ENCODE results near the gene SLC6A6.
A peak's percentile ranks its signal among the peaks of the same experiment; 100 is the strongest.

Gene SLC6A6

DNA sequence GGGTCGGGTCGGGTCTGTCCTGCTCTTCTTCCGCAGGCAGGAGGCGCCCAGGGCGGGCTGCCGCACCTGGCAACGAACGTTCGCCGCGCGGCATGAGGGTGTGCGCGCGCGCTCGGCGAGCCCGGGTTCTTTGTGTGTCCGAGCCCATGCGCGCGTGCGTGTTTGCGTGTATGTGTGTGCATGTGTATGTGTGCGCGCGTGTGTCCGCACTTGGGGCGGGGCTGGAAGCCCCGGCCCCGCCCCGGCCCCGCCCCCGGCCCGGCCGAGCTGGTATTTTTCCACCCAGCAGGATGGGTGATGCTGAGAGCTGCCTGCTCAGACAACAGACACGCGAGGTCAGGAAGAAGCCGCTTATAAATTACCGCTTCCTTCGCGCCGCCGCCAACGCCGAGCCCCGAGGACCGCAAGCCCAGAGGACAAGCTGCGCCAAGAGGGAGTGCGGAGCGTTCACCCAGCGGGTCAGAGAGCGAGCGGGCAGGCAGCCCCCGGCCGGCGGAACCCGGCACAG lies at the start of gene SLC6A6:
Gene SLC6A6 (plus strand): TSS at position 303 of the 508 bp plus-strand sequence. CDS start 41,029 bp downstream, outside the sequence.
- DNase-seq, result peak; percentile 60

DNA sequence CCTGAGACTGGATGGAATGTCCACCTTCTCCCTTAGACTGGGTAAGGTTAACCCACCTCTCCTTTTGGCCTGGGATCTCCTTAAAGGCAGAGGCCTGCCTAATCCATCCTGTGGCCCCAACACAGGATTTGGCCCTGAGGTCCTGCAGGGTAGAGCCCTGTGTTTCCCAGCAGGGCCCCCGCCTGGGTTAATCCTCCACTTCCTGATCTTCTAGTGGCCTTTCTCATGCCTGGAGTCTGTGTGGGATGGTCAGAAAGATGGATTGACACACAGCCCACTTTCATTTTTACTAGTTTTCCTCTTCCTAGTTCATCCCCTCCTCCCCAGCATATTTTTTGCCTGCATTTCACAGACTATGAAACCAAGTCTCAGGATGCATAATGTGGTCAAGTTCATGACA lies 48.9 kb upstream of the SLC6A6 start:
- DNase-seq, result no peak

DNA sequence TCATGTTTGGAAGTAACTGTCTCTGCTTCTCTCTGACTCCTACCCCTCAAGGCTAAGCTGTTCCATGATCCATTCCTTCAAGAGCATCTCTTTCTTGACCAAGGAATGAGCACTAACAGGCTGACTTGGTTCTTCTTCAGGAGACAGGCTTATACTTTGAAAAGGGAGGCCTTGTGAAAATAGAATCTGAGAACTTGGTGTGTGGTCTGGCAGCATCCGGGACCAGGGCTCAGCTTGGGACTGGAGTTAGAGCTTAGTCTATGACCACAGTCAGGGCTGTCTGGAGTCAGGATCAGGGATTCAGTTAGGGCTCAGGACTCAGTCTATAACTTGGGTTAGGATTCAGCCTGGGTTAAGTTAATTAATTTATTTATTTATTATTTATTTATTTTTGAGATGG lies 44.9 kb upstream of the SLC6A6 start:
- no peak for DNase-seq

DNA sequence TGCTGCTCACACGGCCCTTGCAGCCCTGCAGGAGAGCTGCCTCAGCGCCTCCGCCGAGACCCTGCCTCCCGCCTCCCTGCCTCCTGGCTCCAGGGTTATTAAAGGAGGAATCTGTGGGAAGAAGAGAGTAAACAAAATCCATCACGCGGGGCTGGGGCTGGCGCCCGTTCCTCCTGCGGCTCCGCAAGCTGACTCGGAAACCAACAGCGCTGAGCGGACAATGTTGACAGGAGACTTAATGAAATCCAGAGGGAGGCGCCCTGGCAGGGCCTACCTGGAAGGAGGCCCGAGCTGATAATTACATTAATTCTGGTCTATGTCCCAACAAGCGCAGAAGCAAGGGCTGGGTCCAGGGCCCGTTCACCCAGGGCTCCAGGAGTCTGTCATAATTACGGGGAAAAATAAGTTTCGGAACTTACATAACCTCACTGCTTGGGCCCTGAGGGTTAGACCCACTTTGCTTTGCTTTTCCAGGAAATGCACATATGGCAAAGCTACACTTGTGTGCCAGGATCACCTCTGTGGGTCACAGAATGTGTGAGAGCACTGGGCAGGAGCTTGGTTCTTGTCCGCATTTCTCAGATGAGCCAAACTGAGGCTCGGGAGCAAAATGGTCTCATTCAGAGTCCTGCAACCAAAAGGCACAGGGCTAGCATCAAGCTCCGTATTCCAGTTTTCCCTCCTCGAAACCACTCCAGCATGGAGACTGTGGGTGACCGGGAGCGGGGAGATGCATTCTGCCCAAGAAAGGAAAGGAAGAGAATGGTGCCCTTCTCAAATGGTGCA lies 43.8 kb upstream of the SLC6A6 start:
- no peak for DNase-seq

DNA sequence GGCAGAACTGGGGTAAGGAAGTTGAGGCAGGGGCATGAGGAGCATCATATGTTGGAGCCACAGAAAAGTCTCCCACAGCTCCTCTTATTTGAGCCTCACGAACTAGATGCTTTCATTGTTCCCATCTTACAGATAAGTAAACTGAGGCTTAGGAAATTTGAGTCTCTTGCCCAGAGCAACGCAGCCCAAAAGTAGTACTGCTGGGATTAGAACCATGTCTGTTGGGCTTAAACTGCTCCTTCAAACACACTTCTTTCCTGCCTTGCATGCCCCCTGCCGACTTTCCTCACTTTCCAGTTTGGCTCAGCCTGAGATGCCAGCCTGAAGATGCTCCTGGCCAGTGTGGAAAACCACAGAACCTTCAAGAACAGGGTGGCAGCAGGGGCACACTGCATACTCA lies 43.1 kb upstream of the SLC6A6 start:
- DNase-seq, result no peak

DNA sequence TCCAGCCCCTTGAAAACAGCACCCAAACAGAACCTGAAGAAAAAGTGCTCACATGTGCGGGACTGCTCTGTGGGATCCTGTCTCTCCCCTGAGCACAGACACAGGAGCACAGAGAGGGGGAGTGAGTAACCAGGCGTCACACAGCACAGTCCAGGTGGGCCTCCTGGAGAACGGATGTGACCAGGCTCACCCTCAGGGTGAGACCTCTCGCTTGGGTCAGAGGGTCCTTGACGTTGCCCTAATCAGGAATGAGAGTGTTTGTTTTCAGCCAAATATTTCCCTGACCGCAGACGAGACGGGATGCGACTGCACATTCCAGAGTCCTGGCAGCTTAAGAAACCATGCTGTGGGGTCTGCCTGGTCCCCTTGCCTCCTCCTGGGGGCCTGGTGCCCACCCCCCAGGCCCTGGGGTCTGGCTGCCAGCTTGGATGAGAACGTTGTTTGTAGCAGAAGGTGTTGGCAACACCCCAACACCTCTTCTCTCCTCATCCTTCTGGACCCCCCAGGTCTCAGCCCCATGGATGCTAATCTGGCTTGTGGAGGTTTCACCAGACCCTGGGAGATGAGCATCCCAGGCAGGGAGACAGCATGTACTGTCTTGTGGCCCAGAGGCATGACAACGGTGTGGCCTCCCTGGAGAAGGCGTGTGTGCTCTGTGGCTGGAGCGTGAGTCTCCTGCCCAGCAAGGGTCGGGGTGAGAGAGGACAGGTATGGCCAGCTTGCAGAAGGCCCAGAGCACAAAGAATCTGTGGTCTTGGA lies 42.1 kb upstream of the SLC6A6 start:
- no peak for DNase-seq

DNA sequence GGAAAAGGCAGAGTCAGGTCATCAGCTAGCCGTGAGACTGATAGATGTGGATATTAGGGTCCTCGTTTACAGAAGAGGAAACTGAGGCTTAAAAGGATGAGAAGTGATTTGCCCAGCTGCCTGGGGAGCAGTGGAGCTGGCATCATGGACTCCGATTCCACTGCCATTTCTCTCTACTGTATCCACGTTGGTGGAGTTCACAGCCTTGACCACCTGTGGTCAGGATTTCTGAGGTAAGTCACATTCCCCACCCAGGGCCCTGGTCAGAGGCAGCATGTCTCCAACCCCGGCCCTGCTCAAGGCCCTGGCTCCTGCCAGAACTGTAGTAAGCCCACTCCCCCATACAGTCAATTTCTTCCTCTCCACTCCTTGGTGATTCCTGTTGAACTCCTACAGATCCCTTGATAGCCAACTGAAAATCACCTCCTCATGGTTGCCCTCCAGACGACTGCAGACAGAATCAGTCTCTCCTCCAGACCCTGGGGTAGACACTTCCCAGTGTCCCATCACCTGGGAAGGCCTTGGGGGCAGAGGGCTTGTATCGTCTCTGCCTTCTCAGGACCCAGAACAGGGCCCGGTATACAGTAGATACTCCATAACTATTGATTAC lies 41.2 kb upstream of the SLC6A6 start:
- DNase-seq, result no peak

DNA sequence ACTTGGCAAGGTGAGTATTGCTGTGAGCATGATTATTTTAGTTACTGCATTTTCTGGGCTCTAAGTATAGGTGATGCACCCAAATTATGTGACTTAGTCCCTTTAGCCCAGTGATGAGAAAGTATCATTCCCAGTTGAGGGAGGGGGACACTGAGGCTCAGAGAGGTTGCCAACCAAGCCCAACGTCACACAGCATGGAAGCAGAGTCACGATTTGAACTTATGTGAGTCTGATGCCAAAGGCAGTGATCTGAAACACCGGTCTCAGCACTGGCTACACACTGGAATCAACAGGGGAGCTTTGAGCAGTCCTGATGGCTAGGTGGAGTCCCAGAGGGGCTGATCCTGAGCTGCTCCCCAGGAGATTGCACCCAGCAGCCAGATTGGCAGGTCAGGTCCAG lies 39.5 kb upstream of the SLC6A6 start:
- no peak for DNase-seq

DNA sequence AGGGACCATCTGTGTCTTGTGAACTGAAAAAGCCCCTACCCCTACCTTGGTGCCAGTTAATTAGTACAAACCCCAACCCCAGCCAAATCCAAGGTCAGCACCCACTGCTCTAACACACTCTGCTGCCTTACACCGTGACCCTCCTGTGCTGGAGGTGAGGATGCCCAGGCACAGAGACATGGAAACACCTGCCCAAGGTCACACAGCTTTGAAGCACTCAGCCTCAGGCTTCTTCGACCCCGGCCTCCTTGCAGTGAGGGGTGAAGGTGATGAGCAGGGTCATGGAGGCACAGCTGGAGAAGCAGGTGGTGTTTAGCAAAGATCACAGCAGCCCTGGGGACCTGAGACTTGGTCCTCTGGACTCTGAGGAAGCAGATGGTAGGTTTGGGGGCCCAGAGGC lies 39.0 kb upstream of the SLC6A6 start:
- DNase-seq, result no peak

DNA sequence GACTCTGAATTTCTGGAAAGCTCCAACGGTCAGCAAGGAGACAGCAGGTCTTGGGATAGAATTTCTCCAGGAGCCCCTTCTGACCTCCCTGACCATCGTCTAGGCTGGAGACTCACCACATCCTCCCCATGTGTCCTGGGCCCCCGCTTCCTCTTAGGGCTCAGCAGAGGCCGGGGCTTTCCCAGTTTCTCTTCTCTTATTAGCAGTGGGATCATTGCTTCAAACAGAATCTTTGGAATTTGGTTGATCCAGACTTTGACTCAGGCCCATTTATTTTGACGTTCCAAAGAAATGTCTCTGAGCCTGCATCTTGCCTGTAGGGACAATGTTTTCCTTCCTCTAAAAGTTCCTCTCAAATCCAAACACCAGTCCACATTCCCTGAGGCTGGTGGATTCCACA lies 38.4 kb upstream of the SLC6A6 start:
- DNase-seq, result no peak

DNA sequence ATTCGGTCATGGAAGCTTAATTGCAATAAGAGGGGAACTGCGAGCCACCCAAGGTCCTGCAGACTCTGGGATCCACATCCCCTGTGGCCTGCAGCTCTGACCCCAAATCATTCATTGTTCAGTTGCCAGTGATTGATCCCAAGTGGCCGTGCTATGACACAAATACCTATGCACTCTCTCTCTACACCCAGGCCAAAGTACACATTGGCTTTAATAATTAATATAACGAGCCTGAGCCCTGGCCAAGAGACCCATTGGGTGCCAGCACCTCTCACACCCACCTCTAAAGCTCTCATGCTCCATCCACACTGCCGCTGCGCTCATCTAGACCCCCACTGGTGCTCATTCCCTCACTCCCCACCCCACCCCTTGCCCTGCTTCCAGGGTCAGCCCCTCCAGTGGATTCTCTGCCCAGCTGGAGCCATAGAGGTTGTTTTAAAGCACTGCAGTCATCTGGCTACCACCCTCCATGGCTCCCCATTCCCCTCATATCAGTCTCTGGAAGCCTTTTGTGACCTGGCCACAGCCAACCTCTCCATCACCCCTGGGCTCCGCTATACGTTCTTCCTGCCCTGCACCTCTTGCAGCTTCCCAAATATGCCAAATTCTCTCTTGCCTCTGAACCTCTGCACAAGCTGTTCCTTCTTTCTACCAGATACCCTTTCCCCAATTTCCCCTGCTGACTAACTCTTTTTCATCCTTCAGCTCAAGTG lies 37.7 kb upstream of the SLC6A6 start:
- DNase-seq, result no peak

DNA sequence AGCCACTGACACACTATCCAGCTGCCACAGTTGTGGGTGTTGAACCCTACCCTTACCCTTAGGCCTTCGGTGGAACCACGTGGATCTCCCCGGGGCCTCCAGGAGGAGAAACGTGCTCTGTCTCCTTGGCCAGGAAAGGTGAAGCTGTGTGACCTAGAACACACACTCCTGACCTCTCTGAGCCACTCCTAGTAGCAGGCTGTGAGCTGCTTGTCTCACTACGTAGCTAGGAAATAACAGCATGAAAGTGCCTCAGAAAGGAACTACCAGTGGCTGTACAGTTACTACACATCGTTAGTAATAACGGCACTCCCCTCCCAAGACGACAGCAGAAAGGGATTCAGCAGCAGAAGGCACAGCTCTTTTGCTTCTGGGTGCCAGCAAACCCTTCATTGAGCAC lies 36.2 kb upstream of the SLC6A6 start:
- DNase-seq, result no peak

DNA sequence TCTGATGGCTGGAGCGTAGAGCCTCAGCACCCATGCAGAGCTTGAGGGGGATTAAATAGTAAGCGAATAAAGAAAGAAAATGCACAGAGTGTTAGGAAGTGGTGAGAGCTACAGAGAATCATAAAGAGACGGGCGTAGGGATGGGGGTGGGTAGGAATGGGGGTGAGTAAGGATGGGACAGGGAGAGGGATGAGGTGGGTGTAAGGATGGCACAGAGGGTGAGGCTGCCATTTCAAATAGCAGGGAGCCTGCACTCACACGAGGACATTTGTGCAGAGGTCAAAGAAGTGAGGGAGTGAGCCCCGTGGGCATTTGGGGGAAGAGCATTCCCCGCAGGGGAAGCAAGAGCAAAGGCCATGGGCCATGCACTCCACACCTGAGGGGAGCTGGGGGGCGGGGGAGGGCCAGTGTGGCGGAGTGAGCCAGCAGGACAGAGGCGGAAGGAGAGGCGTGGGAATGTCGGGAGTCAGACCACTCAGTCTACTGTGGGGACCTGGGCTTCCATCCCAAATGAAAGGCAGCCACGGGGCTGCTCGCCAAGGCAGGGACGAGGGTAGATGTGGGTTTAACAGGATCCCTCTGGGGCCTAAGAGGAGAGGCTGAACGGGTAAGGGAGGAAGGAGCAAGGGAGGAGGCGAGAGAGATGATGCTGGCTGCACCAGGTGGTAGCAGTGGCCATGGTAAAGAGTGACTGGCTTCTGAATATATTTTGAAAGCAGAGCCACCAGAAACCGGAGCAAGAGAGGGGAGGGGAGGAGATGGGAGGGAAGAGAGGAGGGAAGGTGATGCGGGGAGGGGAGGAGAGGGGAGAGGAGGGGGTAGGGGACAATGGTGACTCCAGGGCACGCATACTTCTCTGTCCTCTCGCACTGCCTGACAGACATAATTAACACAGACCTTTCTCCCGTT lies 35.2 kb upstream of the SLC6A6 start:
- DNase-seq, result no peak

DNA sequence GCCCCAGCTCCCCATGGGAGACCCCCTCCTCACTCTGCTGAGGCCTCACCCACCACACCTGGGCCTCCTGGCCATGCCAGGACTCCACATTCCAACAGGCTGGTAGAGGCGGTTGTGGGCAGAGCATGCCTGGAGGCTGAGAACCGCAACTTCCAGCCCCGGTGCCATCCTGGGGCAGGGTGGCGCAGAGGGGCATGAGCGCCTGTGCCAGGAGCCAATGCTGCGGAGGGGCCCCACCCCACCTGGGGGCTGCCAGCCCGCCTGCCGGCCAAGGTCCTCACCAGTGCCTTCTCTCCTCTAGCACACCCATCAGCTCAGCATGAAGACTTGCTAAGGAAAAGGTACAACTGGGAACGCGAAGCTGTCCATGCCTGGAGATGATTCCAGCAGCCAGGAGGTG lies 34.3 kb upstream of the SLC6A6 start:
- no peak for DNase-seq

DNA sequence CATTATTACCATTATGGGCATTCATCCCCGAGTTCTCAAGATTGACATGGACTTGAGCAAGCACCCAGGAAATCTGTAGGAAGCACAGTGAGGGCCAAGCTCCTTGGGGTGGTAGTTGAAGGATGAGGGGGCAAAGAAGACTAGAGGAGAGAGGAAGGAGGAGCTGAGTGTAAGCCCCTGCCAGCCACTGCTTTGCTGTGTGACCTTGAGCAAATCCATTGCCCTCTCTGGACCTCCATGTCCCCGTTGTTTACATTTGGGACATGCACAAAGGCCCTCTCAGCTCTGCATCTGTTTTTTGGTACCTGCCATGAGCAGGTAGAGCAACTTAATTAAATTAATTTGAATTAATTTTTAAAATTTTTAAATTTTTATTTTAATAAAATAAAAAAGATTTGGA lies 33.5 kb upstream of the SLC6A6 start:
- no peak for DNase-seq

DNA sequence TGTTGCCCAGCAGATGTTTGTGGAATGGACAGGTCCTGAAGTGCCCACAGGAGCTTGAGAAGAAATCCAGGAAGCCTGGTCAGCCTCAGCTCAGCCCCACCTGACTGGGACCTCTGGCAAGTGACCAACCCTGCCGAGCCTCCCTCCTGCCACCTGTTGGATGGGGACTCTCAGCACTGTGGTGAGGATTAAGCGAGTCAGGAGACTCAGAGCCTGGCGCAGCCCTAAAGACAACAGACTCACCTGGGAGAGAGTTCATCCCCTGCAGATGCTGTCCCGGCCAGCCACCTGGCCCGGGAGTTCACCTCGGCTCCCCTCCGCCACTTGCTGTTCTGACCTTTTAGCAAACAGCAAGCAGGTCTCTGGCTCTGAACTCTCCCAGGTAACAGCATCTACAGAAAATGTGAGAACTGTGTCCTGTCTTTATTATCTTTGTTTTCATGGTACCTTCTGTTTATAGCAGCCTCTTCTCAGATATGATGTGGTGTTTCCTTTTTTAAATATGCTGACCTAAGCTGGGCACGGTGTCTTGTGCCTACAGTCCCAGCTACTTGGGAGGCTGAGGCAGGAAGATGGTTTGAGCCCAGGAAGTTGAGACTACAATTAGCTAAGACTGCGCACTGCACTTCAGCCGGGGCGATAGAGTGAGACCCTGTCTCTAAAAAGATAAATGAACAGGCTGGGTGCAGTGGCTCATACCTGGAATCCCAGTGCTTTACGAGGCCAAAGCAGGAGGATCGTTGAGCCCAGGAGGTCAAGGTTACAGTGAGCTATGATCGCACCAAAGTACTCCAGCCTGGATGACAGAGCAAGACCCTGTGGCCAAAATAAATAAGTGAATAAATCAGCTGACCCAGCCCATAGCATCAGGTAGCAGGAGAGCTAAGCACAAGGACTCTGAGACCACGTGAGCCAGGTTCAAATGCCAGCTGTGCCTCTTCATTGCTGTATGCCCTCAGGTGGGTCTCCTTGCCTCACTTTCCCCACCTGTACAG lies 32.4 kb upstream of the SLC6A6 start:
- no peak for DNase-seq

DNA sequence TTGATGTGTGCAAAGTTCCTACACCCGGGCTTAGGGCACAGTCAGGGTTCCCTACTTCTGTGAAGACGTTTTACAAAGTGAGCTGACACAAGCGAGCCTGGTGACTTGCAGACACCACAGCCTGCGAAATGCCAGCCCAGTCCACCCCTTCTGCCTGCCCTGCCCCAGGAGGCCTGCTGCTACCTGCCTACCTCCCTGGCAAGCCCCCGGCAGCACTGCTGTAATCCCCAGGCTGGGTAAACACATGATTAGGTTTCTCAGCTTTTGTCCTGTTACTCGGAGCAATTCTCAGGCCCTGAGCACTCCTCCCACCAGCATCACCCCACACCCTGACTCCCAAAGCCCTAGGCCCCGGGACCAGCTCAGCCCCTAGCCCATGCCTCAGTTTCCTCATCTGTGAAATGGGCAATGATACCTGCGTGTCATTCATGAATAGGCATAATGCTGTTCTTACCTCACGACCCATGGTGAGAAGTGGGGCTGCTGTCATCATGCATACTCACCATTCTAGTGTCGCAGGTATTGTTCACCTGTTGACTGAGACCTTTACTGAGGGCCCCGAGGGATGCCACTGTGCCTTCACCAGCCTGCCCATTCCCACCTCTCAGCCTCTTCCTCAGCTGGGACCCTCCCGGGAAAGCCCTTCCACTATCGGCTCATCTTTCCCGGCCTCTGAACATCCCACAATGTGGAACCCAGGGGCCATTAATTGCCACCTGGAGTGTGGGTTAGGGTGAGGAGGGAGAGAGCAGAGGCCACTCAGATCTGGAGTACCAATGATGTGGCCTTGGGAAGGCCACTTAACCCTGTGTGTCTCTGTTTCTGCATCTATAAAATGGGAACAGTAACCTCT lies 31.5 kb upstream of the SLC6A6 start:
- no peak for DNase-seq

DNA sequence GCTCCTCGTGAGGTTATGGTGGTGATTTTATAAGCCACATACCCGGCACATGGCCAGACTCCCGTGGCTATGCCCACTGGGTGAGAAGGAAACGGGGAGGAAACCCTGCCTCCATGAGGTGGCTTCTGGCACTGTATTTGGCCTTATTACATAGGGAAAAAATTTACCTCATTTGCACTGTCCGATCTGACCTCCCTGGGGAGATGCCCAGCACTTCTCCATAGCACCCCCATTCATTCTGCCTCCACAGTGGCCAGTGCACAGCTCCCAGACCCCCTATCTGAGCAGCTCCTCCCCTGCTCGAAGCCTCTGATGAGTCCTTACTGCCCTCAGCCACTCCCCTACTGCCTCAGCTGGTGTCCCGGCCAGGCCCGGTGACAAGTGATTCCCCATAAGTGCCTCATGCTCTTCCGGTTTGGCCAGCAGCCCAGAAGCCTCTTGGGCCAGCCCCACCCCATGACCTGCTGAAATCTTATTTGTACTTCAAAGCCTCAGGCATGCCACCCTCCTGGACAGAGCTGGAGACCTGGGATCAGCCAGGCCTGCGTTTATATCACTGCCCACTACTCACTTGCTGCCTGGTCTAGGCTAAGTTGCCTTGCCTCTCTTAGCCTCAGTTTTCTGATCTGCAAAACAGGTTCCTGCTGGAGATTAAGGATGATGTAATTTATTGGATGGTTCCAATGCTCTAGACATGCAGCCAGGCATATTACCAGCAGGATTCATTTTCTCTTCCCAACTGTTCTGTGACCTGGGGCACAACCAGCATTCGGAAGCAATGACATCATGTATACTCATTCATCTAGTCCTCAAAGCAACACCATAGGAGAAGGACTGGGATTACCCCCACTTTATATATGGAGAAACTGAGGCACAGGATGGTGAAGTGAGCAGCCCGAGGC lies 30.6 kb upstream of the SLC6A6 start:
- no peak for DNase-seq

DNA sequence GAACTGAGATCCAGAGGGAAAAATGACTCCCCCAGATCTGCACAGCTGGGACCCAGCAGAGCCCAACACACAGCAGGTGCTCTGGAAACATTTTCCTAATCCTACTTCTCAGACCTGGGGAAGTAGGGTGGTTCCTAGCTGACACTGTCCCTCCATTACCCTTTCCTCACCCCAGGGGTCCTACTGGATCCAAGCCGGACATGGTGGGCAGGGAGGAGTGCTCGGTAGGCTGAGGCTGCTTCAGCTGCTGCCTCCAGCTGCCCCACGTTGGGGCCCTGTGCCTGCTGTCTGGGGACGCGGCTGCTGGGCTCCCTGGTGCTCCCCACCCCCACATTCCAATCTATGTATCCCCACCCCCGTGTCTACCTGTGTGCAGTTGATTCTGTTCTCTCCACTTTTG lies 29.8 kb upstream of the SLC6A6 start:
- no peak for DNase-seq
